ENCODE results near the gene FAM9B.

Gene FAM9B

GRCh38 chrX:9033989-9034388 lies at the start of gene FAM9B:
TSS of gene FAM9B (minus strand) at chrX:9034127. CDS start at chrX:9032986, 1,141 bp downstream.
- no peak within 1 kb of the TSS for H3K4me3 ChIP-seq (ENCODE audit: low read depth, low read length)
- no peak for DNase-seq (ENCODE audit: low read depth)
- no peak for TF ChIP-seq CTCF (IDR thresholded peaks at IDR 0.05; ENCODE audit: insufficient read depth, low read depth, low read length, missing control alignments)

DNA sequence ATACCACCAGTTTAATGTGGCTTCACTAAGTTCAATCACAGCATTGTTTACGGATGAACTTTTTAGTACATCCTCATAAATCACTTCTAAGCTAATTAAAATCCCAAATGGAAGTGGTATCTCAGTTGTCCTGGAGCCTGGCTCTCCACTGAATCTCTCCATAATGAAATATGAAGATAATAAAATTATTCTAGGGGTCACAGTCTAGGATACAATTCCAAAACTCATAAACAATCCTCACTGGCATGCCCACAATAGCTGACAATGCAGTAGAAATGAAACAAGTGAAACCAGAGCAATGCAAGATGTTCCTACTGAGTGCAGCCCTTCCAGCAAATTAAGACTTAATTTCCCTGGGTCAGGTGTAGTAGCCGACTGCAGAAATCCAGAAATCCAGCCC lies 47.3 kb upstream of the FAM9B start:
- TF ChIP-seq CTCF (IDR thresholded peaks at IDR 0.05; ENCODE audit: insufficient read depth, low read depth, low read length, missing control alignments), result no peak
- no peak for DNase-seq (ENCODE audit: low read depth)
- no peak overlapping the region for H3K4me3 ChIP-seq (ENCODE audit: low read depth, low read length)

DNA sequence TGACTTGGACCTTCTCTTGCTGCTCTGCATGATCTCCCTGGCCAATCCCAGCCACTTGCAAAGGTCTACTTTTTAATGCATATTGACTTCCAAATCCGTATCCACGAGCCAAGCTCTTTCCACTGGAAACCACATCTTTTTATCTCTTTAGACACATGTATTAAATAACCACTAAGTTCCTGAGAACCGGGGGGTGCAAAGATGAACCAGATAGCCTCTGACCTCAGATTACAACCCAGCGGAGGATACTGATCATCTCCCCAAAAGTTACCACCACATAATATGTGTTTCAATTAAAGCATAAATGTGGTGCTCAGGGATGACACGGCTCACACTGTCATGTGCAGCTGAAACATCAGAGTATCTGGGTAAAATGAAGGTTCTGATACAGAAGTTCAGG lies 40.4 kb upstream of the FAM9B start:
- H3K4me3 ChIP-seq (ENCODE audit: low read depth, low read length), result no peak overlapping the region
- DNase-seq (ENCODE audit: low read depth), result no peak
- TF ChIP-seq CTCF (IDR thresholded peaks at IDR 0.05; ENCODE audit: insufficient read depth, low read depth, low read length, missing control alignments), result no peak

DNA sequence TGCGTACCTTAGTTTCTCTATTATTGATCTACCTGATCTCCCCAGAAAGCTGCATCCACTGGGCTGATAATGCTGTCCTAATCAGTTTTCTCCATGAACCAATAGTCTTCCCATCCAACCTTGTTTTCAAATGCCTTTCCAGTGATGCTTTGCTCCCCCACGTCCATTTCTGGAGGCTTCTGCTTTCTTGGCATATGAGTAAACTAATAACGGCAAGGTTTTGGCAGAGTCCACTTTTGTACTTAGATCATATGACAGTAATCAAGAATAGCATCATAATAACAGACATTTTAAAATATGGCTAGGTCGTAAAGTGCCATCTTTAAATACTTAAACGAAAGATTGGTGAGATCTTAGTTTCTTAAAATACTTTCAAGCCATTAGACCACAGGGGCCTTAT lies 38.4 kb upstream of the FAM9B start:
- DNase-seq (ENCODE audit: low read depth), result no peak
- no peak for TF ChIP-seq CTCF (IDR thresholded peaks at IDR 0.05; ENCODE audit: insufficient read depth, low read depth, low read length, missing control alignments)
- H3K4me3 ChIP-seq (ENCODE audit: low read depth, low read length), result no peak overlapping the region

GRCh38 chrX:9071031-9071650 lies 37.2 kb upstream of the FAM9B start:
- TF ChIP-seq CTCF (IDR thresholded peaks at IDR 0.05; ENCODE audit: insufficient read depth, low read depth, low read length, missing control alignments), result no peak
- DNase-seq (ENCODE audit: low read depth), result no peak
- no peak overlapping the region for H3K4me3 ChIP-seq (ENCODE audit: low read depth, low read length)

DNA sequence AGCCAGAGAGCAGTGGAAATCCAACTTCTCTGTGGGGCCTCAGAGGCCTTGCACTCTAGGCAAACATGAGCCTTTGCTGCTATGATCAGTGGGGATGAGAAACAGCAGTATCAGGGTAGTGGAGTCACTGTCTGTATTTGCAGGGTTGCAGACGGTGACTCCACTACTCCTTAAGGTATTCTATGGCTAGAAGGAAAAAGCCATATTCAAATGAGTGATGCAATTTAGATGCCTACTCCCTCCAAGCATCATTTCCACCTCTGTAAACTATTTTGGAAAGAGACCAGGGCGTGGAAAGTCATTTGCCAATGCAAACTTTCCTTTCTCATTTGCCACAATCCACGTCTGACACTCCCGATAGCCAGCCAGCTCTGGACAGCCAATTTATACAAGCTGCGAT lies 35.6 kb upstream of the FAM9B start:
- DNase-seq (ENCODE audit: low read depth), result no peak
- no peak for TF ChIP-seq CTCF (IDR thresholded peaks at IDR 0.05; ENCODE audit: insufficient read depth, low read depth, low read length, missing control alignments)
- no peak overlapping the region for H3K4me3 ChIP-seq (ENCODE audit: low read depth, low read length)

GRCh38 chrX:9064694-9065093 lies 30.8 kb upstream of the FAM9B start:
- DNase-seq (ENCODE audit: low read depth), result no peak
- no peak overlapping the region for H3K4me3 ChIP-seq (ENCODE audit: low read depth, low read length)
- no peak for TF ChIP-seq CTCF (IDR thresholded peaks at IDR 0.05; ENCODE audit: insufficient read depth, low read depth, low read length, missing control alignments)
